NCI-H1105 treated with DMSO at 0.1 percent for 48 hours (cell line): ENCODE data around the gene CCDC92B.
A peak's percentile ranks its signal among the peaks of the same experiment; 100 is the strongest.
"Not testable (repeated sequence)": the region's sequence is repeated elsewhere in the genome, so short reads cannot be mapped to it uniquely, and the experiment has no call there.

Experiments used
- DNase-seq: peaks from one replicate; lab custom pipeline; 2025; lab: John Stamatoyannopoulos, UW

The CCDC92B gene

GRCh38 chr17:2689411-2690164, 59.9 kb downstream of the CCDC92B start:
- no peak for DNase-seq

GRCh38 chr17:2688351-2689342, 60.8 kb downstream of the CCDC92B start:
- DNase-seq: peak; percentile 11

GRCh38 chr17:2687074-2687418, 62.4 kb downstream of the CCDC92B start:
- DNase-seq: no peak

- no peak for DNase-seq
These were observed 63.8 kb downstream of the CCDC92B start for GRCh38 chr17:2685696-2686095.

GRCh38 chr17:2684549-2684948, 64.9 kb downstream of the CCDC92B start:
- DNase-seq: no peak

- no peak for DNase-seq
These were observed 65.5 kb downstream of the CCDC92B start for GRCh38 chr17:2683912-2684311.

- DNase-seq: no peak
These were observed 67.1 kb downstream of the CCDC92B start for GRCh38 chr17:2682176-2682938.

GRCh38 chr17:2681650-2682049, 67.8 kb downstream of the CCDC92B start:
- no peak for DNase-seq

- DNase-seq: no peak
These were observed 68.5 kb downstream of the CCDC92B start for GRCh38 chr17:2680961-2681360.

- DNase-seq: not testable (repeated sequence)
These were observed 70.2 kb downstream of the CCDC92B start for GRCh38 chr17:2679247-2679646.
